Measurements from ENCODE around the gene HHIPL1. TPM values are rescaled to one million over a fixed set of nuclear protein-coding genes. Genes with fewer than 3 reads are reported as not detected.
"Not testable (repeated sequence)": the region's sequence is repeated elsewhere in the genome, so short reads cannot be mapped to it uniquely, and the experiment has no call there.

HHIPL1 gene
- total RNA-seq, 5 donors from 2014 or later (not counting 1 experiment from before 2014, with no cell fraction given) = 0.05 to 0.35 (median 0.23) TPM

DNA sequence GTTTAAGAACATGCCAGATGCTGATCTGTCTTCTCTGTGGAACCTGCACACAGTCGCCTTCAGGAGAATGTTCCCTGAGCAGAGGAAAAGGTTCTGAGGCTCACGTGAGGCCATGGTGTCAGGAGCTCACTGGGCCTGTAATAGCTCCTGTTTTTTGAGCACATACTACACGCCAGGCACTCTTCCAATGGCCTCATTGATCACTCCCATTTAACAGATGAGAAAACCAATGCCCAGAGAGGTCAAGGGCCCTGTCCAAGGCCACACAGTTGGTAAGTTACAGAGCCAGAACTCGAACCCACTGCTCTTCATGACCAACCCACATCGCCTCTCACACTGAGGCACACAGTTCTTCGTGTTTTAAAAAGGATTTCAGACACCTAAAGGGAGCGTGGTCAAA, 7.3 kb upstream of the HHIPL1 start:
- POLR2A ChIA-PET = no interaction called here
- no peak overlapping the region for H3K4me3 Mint-ChIP-seq

DNA sequence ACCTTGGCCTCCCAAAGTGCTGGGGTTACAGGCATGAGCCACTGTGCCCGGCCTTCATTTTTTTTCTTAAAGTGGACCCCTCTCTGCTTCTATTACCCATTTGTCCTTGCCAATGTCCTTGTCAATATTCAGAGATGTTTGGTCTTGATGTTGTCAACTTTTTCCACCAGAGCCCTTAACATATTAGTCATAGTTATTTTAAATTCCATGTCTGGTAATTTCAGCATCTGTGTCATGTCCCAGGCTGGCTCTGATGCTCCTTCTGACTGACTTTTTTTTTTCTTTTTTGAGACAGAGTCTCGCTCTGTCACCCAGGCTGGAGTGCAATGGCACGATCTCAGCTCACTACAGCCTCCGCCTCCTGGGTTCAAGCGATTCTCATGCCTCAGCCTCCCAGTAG, 2.2 kb upstream of the HHIPL1 start:
- H3K27me3 Mint-ChIP-seq = peaks cover 16 to 28% of the 10 kb centered on the region in 2 donors
- CTCF ChIA-PET; H3K36me3 ChIP-seq (ENCODE audit: control insufficient read depth in 2 of 2, extremely low read depth in 1 of 2, insufficient read depth in 1 of 2, low read length in 1 of 2); H3K4me1 Mint-ChIP-seq; DNase-seq; H3K4me1 ChIP-seq (ENCODE audit: control insufficient read depth in 1 of 2, extremely low read depth in 1 of 2, insufficient read depth in 2 of 2, low read length in 2 of 2); H3K9me3 ChIP-seq; H3K27ac Mint-ChIP-seq; POLR2A ChIA-PET; H3K36me3 Mint-ChIP-seq; H3K27ac ChIP-seq (ENCODE audit: low read length); ATAC-seq (replicated peaks in 1 of 4); H3K4me3 ChIP-seq (ENCODE audit: control insufficient read depth in 1 of 2, extremely low read depth in 1 of 2, low read length in 1 of 2); H3K4me3 Mint-ChIP-seq; H3K9me3 Mint-ChIP-seq: not testable (repeated sequence)
- peaks cover 5 to 45% of the 10 kb centered on the region in 2 experiments for H3K27me3 ChIP-seq (replicated peaks in 1 of 2; ENCODE audit: control insufficient read depth in 2 of 2, extremely low read depth in 1 of 2, insufficient read depth in 2 of 2, low read length in 1 of 2)
- 87% methylated on average over 4 of the region's 5 CpGs for WGBS (ENCODE audit: insufficient coverage)

More for the DNA sequence above, 7.3 kb upstream of the HHIPL1 start:
- Histone ChIP-seq H3K4me1 (ENCODE audit: control insufficient read depth in 1 of 2, extremely low read depth in 1 of 2, insufficient read depth in 2 of 2, low read length in 2 of 2) (no peaks in the 10 kb centered on the region), H3K27me3 (replicated peaks in 1 of 2; ENCODE audit: control insufficient read depth in 2 of 2, extremely low read depth in 1 of 2, insufficient read depth in 2 of 2, low read length in 1 of 2) (peaks cover 0 to 15% of the 10 kb centered on the region in 2 experiments), H3K4me3 (ENCODE audit: control insufficient read depth in 1 of 2, extremely low read depth in 1 of 2, low read length in 1 of 2) (no peak overlapping the region), H3K36me3 (ENCODE audit: control insufficient read depth in 2 of 2, extremely low read depth in 1 of 2, insufficient read depth in 1 of 2, low read length in 1 of 2) (no peaks in the 10 kb centered on the region), H3K9me3 (no peaks in the 10 kb centered on the region), H3K27ac (ENCODE audit: low read length) (no peak overlapping the region)
- H3K27me3 Mint-ChIP-seq = peaks cover 0 to 8% of the 10 kb centered on the region in 2 donors
- no peaks in the 10 kb centered on the region for H3K36me3 Mint-ChIP-seq
- no peaks in the 10 kb centered on the region for H3K9me3 Mint-ChIP-seq
- DNase-seq (no peak), ATAC-seq (replicated peaks in 1 of 4) (no peak)
- WGBS (ENCODE audit: insufficient coverage) = 96% methylated on average over 4 of the region's 7 CpGs
- H3K27ac Mint-ChIP-seq = no peak overlapping the region
- CTCF ChIA-PET = interaction anchor here in 1 of 2 donors (0.7 kb wide), 1 partner anchor 627 kb away, joined by 3 read pairs; no protein-coding TSS in a partner anchor
- H3K4me1 Mint-ChIP-seq = no peaks in the 10 kb centered on the region

DNA sequence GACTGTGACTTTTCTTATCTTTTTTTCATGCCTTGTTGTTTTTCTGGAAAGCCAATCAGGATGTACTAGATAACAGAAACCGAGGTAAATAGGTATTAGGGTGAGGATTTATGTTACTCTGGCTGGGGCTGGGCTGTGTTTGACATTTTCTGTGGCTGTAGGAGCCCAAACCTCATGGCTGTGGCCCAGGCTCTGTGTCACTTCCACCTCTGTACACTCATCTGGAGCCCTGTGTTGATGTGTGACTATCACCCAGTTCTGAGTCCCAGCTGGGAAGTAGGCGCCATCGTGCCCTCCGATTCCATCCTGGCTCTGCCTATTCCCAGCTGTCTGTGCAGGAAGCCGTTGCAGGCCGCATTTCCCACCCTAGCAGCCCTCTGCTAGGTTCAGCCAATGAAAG, 1.6 kb upstream of the HHIPL1 start:
- H3K4me1 ChIP-seq (ENCODE audit: control insufficient read depth in 1 of 2, extremely low read depth in 1 of 2, insufficient read depth in 2 of 2, low read length in 2 of 2) = peaks cover 0 to 8% of the 10 kb centered on the region in 2 experiments
- no peak for DNase-seq
- CTCF ChIA-PET = no interaction called here

DNA sequence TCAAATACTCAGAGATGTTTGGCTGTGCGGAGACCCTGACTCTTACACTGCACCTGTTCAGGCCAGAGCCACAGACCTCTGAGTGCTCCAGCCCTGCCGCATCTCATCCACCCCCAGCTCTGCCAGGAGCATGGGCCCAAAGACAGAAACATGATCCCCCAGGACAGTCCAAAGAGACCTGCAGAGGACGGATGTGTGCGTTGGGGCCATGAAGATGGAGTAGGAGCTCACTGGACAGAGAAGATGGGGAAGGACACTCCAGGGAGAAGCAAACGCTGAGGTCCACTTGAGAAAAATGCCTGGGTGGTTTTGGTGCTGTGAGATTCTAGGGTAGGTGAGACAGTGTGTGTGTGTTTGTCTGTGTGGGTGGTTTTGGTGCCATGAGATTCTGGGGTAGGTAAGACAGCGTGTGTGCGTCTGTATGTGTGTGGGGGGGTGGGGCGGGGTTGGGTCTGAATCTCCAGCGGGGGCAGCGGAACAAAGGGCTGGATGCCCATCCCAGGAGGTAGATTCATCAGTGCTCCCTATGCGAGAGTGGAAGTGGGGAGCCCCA, 818 bp upstream of the HHIPL1 start:
- Histone ChIP-seq H3K4me1 (ENCODE audit: control insufficient read depth in 1 of 2, extremely low read depth in 1 of 2, insufficient read depth in 2 of 2, low read length in 2 of 2) (peaks cover 0 to 8% of the 10 kb centered on the region in 2 experiments), H3K27ac (ENCODE audit: low read length) (no peak overlapping the region), H3K36me3 (ENCODE audit: control insufficient read depth in 2 of 2, extremely low read depth in 1 of 2, insufficient read depth in 1 of 2, low read length in 1 of 2) (no peaks in the 10 kb centered on the region), H3K9me3 (no peaks in the 10 kb centered on the region), H3K4me3 (ENCODE audit: control insufficient read depth in 1 of 2, extremely low read depth in 1 of 2, low read length in 1 of 2) (no peak overlapping the region), H3K27me3 (replicated peaks in 1 of 2; ENCODE audit: control insufficient read depth in 2 of 2, extremely low read depth in 1 of 2, insufficient read depth in 2 of 2, low read length in 1 of 2) (peaks cover 5 to 52% of the 10 kb centered on the region in 2 experiments)
- whole genome bisulfite sequencing (ENCODE audit: insufficient coverage) = 91% methylated on average over 10 of the region's 11 CpGs
- Mint-ChIP-seq H3K9me3 (no peaks in the 10 kb centered on the region), H3K4me3 (peak overlapping the region in 1 of 3 donors; percentile 40), H3K4me1 (peaks cover 0 to 6% (median 4%) of the 10 kb centered on the region in 3 donors), H3K27ac (no peak overlapping the region), H3K27me3 (peaks cover 23 to 36% of the 10 kb centered on the region in 2 donors), H3K36me3 (no peaks in the 10 kb centered on the region)
- CTCF ChIA-PET = no interaction called here
- POLR2A ChIA-PET = no interaction called here
- ATAC-seq (replicated peaks in 1 of 4) (no peak), DNase-seq (no peak)

More for the DNA sequence above, 1.6 kb upstream of the HHIPL1 start:
- Mint-ChIP-seq H3K27me3 (peaks cover 19 to 34% of the 10 kb centered on the region in 2 donors), H3K4me1 (peaks cover 0 to 6% (median 4%) of the 10 kb centered on the region in 3 donors), H3K4me3 (no peak overlapping the region), H3K27ac (no peak overlapping the region), H3K36me3 (no peaks in the 10 kb centered on the region), H3K9me3 (no peaks in the 10 kb centered on the region)
- ATAC-seq (replicated peaks in 1 of 4) = no peak
- no peaks in the 10 kb centered on the region for H3K9me3 ChIP-seq
- H3K4me3 ChIP-seq (ENCODE audit: control insufficient read depth in 1 of 2, extremely low read depth in 1 of 2, low read length in 1 of 2) = no peak overlapping the region
- H3K27me3 ChIP-seq (replicated peaks in 1 of 2; ENCODE audit: control insufficient read depth in 2 of 2, extremely low read depth in 1 of 2, insufficient read depth in 2 of 2, low read length in 1 of 2) = peaks cover 5 to 47% of the 10 kb centered on the region in 2 experiments
- H3K27ac ChIP-seq (ENCODE audit: low read length) = no peak overlapping the region
- H3K36me3 ChIP-seq (ENCODE audit: control insufficient read depth in 2 of 2, extremely low read depth in 1 of 2, insufficient read depth in 1 of 2, low read length in 1 of 2) = no peaks in the 10 kb centered on the region
- POLR2A ChIA-PET = no interaction called here
- WGBS (ENCODE audit: insufficient coverage) = 80% methylated on average over 1 of the region's 6 CpGs

DNA sequence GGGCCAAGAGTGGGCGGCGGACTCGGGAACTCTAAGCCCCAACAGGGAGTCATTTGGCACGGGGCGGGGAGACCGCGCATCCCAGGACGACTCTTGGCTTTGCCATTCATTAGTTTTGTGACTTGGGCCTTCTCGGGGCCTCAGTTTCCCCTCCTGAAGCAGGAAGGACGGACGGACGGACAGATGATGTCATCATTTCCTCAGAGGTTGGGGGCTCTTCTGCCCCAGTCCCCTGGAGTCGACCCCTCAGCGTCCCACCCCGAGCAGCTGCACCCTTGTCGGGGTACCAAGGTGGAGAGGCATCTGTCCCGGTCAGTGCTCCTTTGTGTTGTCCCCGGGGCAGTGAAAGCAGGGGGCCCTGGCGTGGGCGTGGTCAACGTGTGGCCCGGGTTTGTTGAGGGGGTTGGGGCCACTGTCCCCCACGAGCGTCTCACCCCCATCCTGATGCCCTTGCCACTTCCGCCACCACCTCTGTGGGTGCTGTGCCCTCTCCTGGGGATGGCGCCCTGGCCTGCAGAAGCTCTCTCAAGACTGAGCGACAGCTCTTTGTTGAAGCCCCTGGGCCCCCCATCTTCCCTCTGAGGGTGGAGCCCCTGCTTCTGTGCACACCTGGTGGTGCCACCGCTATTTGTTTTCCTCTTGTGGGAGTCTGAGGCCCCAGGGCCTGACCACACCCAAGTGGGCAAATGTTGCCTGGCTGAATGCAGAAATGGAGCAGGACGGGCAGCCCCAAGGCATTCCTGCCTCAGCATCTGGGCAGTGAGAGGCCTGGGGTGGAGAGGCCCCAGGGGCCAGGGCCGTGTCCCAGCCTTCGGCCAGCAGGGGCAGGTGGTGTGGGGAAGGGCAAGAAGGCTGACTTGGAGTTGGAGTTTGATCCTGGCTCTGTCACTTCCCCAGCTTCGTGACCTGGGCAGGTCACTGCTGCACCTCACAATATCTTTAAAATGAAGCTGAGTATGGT, 896 bp downstream of the HHIPL1 start:
- Mint-ChIP-seq H3K4me1 (peaks cover 0 to 6% (median 4%) of the 10 kb centered on the region in 3 donors), H3K27ac (no peak overlapping the region), H3K27me3 (peaks cover 29 to 46% of the 10 kb centered on the region in 2 donors), H3K9me3 (no peaks in the 10 kb centered on the region), H3K4me3 (peak overlapping the region in 1 of 3 donors; percentile 51), H3K36me3 (no peaks in the 10 kb centered on the region)
- DNase-seq = no peak
- ChIA-PET POLR2A (no interaction called here), CTCF (no interaction called here)
- H3K4me3 ChIP-seq (ENCODE audit: control insufficient read depth in 1 of 2, extremely low read depth in 1 of 2, low read length in 1 of 2) = no peak overlapping the region
- H3K27ac ChIP-seq (ENCODE audit: low read length) = no peak overlapping the region
- no peak for ATAC-seq (replicated peaks in 1 of 4)
- no peaks in the 10 kb centered on the region for H3K36me3 ChIP-seq (ENCODE audit: control insufficient read depth in 2 of 2, extremely low read depth in 1 of 2, insufficient read depth in 1 of 2, low read length in 1 of 2)
- H3K27me3 ChIP-seq (replicated peaks in 1 of 2; ENCODE audit: control insufficient read depth in 2 of 2, extremely low read depth in 1 of 2, insufficient read depth in 2 of 2, low read length in 1 of 2) = peaks cover 5 to 64% of the 10 kb centered on the region in 2 experiments
- H3K9me3 ChIP-seq = no peaks in the 10 kb centered on the region
- WGBS (ENCODE audit: insufficient coverage) = 44% methylated on average over 19 of the region's 32 CpGs
- peaks cover 0 to 8% of the 10 kb centered on the region in 2 experiments for H3K4me1 ChIP-seq (ENCODE audit: control insufficient read depth in 1 of 2, extremely low read depth in 1 of 2, insufficient read depth in 2 of 2, low read length in 2 of 2)

DNA sequence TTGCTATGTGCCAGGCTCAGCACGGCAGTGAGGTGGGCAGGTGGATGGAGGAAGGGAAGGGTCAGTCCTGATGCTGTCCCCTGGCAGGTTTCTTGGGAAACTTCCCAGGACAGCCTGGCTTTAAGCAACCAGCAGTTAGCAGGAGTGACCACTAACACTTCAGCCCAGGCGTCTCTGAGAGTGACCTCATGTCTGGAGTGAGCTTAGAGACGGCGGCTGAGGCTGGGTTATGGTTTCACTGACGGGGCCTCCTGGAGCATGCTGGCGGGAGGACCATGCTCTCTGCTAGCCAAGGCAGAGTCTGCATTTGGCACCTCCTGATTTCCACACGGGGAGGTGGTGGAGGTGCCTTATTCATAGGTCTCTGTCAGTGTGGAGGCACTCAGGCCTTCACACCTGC, 2.5 kb downstream of the HHIPL1 start:
- ChIA-PET CTCF (no interaction called here), POLR2A (no interaction called here)
- Mint-ChIP-seq H3K27ac (no peak overlapping the region), H3K9me3 (no peaks in the 10 kb centered on the region), H3K36me3 (no peaks in the 10 kb centered on the region), H3K27me3 (peaks cover 39 to 54% of the 10 kb centered on the region in 2 donors), H3K4me1 (peaks cover 0 to 6% (median 4%) of the 10 kb centered on the region in 3 donors), H3K4me3 (no peak overlapping the region)
- no peaks in the 10 kb centered on the region for H3K9me3 ChIP-seq
- ATAC-seq (replicated peaks in 1 of 4) (no peak), DNase-seq (no peak)
- H3K27me3 ChIP-seq (replicated peaks in 1 of 2; ENCODE audit: control insufficient read depth in 2 of 2, extremely low read depth in 1 of 2, insufficient read depth in 2 of 2, low read length in 1 of 2) = peaks cover 5 to 74% of the 10 kb centered on the region in 2 experiments
- H3K36me3 ChIP-seq (ENCODE audit: control insufficient read depth in 2 of 2, extremely low read depth in 1 of 2, insufficient read depth in 1 of 2, low read length in 1 of 2) = no peaks in the 10 kb centered on the region
- WGBS (ENCODE audit: insufficient coverage) = 76% methylated on average over 6 of the region's 7 CpGs
- H3K27ac ChIP-seq (ENCODE audit: low read length) = no peak overlapping the region
- H3K4me1 ChIP-seq (ENCODE audit: control insufficient read depth in 1 of 2, extremely low read depth in 1 of 2, insufficient read depth in 2 of 2, low read length in 2 of 2) = peaks cover 0 to 8% of the 10 kb centered on the region in 2 experiments
- H3K4me3 ChIP-seq (ENCODE audit: control insufficient read depth in 1 of 2, extremely low read depth in 1 of 2, low read length in 1 of 2) = no peak overlapping the region
